HG02973 (cell line): ENCODE data around the gene RUSF1.
A peak's percentile ranks its signal among the peaks of the same experiment; 100 is the strongest.
"Not testable (repeated sequence)": the region's sequence is repeated elsewhere in the genome, so short reads cannot be mapped to it uniquely, and the experiment has no call there.

Experiments used
- ATAC-seq: cut with Tn5 transposase; IDR thresholded peaks from one replicate; pipeline ENCODE4 v1.9.1; 2021; ENCODE audit warnings: moderate library complexity; ENCODE audit not compliant: unreplicated experiment

RUSF1 gene

DNA sequence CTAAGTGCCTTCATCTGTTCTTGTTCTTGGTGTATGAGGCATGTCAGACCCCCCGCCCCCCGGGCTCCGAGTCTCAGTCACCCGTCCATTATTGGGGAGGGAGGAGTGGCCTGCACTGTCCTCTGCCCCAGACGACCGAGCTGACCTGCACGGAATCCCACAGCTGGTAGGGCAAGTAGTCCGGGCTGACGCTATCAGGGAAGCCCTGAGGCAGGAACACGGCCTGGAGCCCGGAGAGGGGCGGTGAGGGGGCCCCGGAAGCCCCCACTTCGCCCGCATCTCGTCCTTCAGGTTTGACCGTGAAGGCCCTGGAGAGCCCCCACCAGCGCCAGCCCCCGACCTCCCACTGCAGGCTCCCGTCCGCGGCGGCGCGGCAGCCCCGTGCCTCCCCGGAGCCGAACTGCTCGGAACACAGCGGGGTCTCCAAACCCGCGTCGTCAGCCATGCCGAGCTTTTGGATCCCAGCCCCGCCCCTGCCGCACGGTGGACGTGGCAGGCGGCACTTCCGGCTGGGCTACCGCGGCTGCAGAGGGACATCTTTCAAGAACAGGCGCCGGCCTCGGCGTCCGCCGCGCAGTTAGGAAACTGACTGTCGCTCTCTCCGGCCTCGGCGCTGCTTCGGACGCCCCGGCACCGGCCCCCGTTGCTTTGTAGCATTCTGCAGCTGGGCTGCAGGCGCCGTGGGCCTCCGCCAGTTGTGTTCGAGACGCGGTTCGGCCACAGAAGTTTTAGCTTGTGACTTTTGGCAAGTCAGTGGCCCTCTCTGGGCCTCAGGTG lies at the start of gene RUSF1:
RUSF1 (minus strand) TSS at position 463 of the 777 bp plus-strand sequence; CDS start at position 445, 18 bp downstream.
- peak; percentile 81 for ATAC-seq

DNA sequence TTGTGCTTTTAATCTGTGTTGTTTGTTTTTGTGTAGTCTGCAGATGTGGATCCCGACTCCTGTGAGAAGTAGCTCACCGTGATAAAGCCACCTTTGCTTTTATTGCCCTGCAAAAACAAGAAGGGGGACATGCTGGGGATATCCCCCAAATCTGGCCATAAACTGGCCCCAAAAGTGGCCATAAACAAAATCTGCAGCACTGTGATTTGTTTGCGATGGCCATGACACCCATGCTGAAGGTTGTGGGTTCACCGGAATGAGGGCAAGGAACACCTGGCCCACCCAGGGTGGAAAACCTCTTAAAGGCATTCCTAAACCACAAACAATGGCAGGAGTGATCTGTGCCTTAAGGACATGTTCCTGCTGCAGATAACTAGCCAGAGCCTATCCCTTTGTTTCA lies 34.6 kb upstream of the RUSF1 start:
- ATAC-seq: no peak

DNA sequence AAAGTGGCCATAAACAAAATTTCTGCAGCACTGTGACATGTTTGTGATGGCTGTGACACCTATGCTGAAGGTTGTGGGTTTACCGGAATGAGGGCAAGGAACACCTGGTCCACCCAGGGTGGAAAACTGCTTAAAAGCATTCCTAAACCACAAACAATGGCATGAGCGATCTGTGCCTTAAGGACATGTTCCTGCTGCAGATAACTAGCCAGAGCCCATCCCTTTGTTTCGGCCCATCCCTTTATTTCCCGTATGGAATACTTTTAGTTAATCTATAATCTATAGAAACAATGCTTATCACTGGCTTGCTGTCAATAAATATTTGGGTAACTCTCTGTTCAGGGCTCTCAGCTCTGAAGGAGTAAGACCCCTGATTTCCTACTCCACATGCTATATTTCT lies 31.6 kb upstream of the RUSF1 start:
- ATAC-seq: not testable (repeated sequence)

DNA sequence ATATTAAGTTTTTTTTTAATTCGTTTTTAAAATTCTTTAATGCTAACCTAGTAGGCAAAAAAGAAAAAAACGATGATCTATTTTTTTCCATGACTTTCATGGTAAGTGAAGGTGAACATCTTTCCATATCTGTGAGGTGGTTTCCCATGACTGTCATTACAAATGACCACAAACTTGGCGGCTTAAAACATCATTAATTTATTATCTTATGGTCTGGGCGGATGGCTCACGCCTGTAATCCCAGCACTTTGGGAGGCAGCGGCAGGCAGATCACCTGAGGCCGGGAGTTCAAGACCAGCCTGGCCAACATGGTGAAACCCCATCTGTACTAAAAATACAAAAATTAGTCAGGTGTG lies 30.0 kb upstream of the RUSF1 start:
- ATAC-seq: not testable (repeated sequence)

DNA sequence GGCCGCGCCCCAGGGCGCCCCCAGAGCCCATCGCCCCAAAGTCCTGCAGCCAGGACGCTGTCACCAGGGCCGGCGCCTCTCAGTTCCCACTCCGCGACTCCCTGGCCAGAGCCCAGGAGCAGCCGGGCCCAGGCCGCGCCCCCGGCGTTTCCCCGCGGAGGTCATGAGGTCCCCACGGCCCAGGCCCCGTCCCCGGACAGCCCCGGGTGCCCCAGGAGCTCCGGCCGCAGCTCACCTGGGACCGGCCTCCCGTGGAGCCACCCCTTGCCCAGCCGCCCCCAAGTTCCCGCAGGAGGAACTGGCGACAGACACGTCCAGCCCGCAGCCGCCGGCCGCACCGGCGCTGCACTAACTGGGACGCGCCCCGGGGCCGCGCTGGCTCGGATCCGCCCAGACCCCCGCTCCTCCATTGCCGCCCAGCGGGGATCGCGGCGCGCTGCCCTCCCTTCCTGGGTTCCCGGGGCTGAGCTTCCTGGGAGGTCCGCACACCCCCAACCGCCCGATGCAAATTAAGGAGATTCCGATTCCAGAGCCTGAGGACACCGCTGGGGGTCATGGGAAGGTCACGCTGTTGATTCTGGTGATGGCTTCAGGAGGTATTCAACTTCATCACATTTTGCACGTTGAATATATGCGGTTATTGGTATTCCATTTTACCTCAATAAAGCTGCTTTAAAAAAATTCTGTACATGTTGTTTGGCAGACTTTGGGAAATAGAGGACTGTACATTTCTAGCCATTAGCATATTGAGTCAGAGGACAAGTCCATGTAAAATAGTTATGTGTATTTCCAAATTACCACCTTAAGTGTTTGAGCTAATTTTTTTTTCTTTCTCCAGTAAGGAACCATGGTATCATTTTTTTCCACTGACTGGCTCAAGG lies 29.4 kb upstream of the RUSF1 start:
- no peak for ATAC-seq

DNA sequence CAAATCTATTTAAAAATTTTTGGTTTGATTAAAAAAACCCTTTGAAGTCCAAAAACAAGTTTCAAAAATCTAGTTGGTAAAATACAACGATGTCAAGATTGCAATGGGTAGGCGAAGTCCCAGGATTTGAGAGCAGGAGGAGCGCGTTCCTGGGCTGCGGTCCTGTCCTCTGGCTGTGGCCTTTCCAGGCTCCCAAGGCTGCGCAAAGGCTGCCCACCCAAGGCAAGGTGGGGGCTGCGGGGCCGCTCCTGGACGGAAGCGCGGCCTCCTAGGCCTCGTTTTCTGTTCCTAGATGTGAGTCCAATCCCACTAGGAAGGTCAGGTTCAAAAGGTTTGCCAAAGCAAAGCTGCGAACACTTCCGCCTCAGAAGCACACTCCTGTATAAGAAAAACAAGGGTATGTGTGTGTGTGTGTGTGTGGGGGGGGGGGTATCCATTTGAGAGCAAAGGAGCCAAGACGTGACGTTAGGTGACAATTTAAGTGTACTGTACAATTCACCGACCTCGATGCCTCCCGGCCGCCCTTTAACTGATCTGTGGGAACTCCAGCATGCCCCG lies 28.7 kb upstream of the RUSF1 start:
- ATAC-seq: no peak

DNA sequence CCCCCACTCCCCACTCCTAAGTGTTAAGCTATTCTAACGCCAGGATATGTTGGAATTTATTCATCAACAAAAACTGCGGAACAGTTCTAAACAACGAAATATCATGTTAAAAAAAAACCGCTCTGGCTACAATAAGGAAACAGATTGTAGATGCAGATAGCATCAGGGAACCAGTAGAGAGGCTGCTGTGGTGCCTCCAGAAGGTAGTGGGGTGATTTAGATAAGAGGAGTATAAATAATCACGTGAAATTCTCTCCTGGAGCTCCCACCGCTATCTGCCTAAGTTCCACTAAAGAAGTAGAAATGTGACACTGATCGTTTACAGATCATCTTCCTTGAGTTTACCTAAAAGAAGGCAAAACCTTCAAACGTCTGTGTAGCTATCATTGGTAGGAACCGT lies 27.5 kb upstream of the RUSF1 start:
- ATAC-seq: no peak

DNA sequence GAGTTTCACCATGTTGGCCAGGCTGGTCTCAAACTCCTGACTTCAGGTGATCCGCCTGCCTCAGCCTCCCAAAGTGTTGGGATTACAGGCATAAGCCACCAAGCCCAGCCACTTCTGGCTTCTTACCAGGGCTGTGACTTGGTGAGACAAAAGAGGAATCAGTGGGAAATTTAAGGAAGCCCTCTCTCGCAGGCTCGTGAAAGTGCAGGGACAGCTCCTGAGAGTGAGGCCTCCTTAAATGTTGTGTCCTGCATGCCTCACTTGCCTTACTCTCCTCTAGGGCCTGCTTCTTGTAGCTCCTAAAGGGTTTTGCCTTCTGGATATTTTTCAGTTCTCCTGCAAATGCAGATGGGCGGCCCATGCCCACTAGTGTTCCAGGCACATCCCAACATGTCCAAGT lies 24.7 kb upstream of the RUSF1 start:
- no peak for ATAC-seq

DNA sequence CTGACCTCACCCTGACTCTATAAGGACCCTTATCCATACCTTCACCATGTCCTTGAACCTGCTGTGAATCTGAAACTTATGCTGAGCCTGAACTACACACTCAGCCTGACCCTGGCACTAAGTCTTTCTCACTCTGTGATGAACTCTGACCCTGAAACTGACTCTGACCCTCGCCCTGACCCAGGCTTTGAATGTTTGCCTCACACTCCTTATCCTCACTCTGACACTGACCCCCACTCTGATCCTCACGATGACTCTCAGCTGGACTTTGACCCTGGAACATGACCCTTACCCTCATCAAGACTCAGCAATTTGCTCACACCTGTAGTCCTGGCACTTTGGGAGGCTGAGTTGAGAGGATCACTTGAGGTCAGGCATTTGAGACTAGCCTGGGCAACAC lies 23.9 kb upstream of the RUSF1 start:
- no peak for ATAC-seq

DNA sequence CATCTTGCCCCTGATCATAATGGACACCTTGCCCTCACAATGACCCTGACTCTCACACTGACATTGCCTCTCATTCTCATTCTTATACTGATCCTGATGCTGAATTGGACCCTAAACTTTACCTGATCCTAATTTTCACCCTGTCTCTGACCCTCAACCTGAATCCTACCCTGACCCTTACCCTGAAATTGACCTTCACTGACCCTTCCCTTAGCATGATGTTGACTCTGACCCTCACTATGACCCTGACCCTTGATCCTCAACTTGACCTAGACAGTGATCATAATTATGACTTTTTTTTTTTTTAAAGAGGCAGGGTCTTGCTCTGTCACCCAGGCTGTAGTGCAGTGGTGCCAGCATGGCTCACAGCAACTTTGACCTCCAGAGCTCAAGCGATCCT lies 22.9 kb upstream of the RUSF1 start:
- no peak for ATAC-seq

DNA sequence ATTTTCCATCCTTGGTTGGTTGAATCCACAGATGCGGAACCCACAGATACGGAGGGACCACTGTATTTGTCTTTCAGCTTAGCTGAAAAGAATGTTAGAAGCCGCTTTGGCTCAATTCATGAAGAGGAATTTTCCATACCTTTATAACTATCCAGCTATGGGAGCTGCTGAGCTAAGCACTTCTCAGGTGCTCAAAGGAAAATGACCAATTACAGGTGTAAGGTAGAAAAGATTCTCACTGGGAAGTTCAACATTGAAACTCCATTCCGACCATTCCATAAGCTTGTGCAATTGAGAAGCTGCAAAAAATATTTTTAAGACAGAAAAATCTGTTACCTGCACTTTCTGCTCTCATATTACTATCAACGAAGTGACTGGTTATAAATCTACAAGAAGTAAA lies 22.2 kb upstream of the RUSF1 start:
- no peak for ATAC-seq

DNA sequence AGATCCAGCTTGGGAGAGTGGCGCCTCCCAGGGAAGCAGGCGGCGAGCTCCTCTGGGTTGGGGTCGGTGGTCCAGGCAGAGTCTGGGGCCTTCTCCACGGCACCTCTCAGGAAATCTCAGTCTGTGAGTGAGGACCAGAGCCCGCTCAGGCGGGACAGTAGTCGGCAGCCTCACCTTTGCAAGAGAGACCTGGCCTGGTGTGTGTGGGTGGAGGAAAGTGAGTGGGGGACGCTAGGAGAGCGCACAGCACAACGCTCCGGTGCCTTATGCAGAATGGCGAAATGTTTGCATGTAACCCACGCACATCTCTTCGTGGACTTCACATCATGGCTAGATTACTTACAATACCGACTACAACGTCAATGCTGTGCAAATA lies 21.7 kb upstream of the RUSF1 start:
- no peak for ATAC-seq

DNA sequence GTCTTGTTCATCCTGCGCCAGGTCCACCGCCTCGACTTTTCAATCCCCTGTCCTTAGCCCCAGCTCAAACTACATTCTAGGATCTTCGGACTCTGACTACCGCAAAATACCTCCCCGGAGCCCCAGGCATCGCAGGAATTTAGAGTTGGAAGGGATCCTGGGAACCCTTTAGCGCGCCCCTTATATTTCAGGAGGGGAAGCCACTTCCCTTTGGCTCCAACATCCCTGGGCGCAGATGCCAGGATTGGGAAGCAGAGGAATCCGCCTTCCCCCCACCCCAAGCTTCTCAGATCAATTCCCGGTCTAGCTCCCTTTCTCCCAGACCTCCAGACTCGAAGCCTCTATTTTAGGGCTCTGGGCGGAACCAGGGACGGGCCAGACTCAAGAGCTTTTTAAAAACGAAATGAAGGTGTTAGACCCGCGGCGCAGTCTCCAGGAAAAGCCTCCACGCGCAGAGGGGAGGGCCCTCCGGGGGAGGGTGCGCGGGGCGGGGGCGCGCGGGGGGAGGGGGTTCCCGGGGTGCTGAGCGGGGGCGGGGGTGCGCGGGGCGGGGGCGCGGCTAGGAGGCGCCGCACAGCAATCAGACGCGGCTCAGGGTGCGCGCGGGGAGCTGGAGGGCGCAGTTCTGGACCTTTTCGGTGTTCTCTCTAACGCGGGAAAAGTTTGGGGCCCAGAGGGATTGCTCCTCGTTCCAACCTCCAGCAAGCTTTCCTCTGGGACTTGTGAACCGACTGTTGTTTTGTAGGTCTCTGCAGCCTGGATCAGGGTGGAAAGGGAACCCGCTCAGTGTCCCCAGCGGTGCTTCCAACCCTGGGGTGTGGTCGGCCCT lies 21.1 kb upstream of the RUSF1 start:
- ATAC-seq: no peak

DNA sequence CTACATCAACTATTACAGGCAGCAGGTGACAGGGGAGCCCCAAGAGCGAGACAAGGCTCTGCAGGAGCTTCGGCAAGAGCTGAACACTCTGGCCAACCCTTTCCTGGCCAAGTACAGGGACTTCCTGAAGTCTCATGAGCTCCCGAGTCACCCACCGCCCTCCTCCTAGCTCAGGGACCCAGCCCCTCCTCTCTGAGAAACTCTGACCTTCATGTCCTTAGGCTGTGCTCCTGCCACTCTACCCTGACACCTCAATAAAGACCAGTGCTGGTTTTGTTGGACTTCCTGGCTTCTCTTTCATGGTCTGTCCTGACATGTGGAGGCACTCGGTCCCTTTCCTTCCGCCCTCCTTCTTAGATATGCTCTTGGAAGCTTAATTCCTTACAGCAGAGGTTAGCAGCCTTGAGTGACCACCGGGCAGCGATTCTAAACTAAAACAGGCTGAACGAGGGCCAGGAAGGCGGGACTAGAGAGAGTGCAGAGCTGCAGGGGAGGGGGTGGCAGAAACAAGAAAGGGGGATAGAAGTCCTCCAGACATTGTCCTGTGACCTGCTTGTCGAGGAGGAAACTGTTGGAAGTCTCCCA lies 20.4 kb upstream of the RUSF1 start:
- ATAC-seq: no peak

DNA sequence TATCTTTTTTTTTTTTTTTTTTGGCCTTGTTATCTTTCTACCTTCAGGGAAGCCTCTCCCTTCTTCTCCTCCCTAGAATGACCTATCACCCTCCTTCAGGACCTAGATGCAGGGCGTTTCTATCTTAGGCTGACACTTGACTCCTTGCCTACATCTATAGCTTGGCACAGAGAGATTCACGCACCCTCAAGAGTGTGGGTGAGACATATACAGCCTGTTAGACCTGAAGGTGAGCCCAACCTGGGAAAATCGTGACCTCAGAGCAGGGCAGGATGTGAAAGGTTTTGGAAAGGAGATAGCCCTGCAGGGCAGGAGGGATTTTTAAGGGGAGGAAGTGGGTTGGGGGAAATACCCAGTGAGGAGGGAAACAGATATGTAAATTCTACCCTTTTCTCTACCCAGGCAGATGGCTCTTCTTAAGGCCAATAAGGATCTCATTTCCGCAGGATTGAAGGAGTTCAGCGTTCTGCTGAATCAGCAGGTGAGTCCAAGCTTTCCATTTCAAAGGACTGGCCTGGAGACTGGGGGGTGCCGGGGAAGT lies 19.6 kb upstream of the RUSF1 start, which contains the start of gene AHSP:
AHSP (plus strand) TSS at position 167 of the 541 bp plus-strand sequence; CDS start at position 407, 240 bp downstream.
- ATAC-seq: no peak

DNA sequence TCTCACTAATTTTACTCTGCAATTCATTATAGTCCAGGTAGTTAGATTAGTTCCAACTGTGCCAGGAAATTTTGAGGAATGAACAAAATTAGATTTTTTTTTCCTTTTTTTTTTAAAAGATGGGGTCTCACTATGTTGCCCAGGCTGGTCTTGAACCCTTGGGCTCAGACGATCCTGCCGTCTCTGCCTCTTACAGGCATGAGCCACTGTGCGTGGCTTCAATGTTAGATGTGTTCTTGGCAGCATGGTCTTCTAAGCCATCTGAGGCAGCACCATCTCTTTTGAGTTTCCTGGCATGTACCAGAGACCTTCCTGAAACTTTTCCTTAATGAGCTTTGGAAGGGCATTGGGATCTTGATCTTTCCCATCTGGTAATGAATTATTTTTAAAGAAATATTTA lies 16.9 kb upstream of the RUSF1 start:
- no peak for ATAC-seq

DNA sequence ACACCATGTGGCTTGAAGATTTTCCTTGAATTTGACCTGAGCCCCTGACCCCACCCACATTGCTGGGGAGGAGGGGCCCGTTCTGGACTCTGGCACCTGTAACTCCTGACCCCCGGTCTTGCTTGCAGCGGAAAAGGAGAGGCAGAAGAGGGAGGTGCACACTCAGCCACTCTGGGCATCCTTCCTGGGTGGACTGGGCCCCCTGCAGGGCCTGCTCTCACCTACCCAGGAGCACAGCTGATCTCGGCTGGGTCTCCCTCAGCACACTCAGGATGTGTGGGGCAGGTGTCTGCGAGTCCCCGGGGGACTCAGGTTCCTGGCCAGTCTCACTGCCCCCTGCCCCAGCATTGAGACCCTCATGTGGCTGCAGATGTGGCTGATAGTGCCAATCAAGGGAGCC lies 15.6 kb upstream of the RUSF1 start:
- ATAC-seq: not testable (repeated sequence)

DNA sequence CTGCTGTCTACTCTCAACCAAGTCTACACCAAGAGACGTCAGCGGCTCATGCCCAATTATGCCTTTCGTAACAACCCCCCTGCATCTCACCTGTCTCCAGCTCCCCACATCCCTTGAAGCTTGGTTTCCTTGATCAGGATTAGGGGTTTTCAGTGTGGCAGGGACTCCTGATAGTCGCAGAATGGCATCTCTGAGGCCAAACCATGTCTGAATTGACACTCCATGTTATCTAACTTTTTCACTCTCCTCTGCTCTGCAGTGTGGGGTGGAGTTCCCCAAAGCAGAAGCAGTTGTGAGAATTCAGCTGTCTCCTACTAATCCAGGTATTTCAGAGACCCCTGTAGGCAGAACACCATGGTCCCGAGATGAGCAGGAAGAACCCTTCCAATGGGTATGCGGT lies 13.9 kb upstream of the RUSF1 start:
- no peak for ATAC-seq

DNA sequence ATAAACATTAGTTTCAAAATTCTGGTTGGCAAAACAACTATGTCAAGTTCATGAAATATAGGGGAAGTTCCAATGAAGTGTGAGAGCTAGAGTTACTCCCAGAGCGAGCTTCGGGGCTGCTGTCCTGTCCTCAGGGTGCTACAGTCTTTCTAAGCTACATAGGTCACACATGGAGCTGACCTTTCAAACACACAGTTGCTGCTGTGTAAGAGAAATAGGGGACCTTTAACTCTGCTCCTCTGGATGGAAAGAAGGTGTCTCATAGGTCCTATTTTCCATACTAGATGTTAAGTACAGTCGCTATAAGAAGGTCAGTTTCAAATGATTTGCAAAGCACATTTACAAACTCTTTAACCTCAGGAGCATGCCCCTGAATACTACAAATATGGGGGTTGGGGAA lies 13.2 kb upstream of the RUSF1 start:
- ATAC-seq: no peak

DNA sequence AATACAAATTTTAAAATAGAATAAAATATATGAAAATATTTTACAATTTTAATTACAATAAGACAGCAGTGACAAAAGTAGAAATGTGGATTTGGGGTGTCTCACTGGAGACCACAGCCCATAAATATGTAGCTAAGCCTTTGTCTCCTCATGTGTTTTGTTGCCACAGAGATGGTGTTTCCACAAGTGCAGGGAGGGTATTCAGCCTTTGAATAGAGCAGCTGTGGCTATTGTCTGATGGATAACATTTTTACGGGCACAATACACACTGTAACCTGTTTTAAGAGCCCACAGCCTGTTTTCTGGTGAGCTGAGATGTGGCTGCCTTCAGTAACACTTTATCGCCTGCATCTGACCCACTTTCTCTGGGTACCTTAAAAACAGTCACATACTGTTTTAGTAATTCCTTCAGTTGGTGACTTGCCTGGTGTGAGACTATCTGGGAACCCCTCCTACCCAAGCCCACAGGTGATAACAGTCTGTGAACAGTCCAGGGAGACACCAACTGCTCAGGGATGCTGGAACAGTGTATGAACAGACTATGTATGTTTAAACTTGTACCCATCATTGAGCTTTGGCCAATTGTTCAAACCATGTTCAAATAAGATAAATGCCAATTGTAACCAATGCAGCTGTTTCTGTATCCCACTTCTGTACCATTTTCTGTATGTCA lies 11.7 kb upstream of the RUSF1 start:
- ATAC-seq: no peak
